ENCODE measurements around the gene APBB2. TPM values are rescaled to one million over a fixed set of nuclear protein-coding genes. Genes with fewer than 3 reads are reported as not detected.

APBB2 gene
- total RNA-seq, 2 donors from 2014 or later, result 37.3 to 75.3 TPM

GRCh38 chr4:41219421-41219950 is 5.1 kb upstream of the APBB2 start:
- no peak for DNase-seq (ENCODE audit: low spot score)
- Histone ChIP-seq H3K9me3 (no peaks in the 10 kb centered on the region), H3K4me1 (peaks cover 0 to 26% of the 10 kb centered on the region in 2 donors), H3K27ac (no peak overlapping the region), H3K27me3 (no peaks in the 10 kb centered on the region), H3K36me3 (no peaks in the 10 kb centered on the region), H3K4me3 (no peak overlapping the region)
- no peak for TF ChIP-seq CTCF (IDR thresholded peaks at IDR 0.05)

- no peak for TF ChIP-seq CTCF (IDR thresholded peaks at IDR 0.05)
- Histone ChIP-seq H3K27me3 (no peaks in the 10 kb centered on the region), H3K27ac (no peak overlapping the region), H3K4me3 (no peak overlapping the region), H3K9me3 (no peaks in the 10 kb centered on the region), H3K4me1 (peaks cover 0 to 26% of the 10 kb centered on the region in 2 donors), H3K36me3 (no peaks in the 10 kb centered on the region)
- no peak for DNase-seq (ENCODE audit: low spot score)
Observed at GRCh38 chr4:41218703-41219102, 4.4 kb upstream of the APBB2 start.

GRCh38 chr4:41217374-41217773 is 3.0 kb upstream of the APBB2 start:
- Histone ChIP-seq H3K9me3 (no peaks in the 10 kb centered on the region), H3K36me3 (no peaks in the 10 kb centered on the region), H3K4me3 (no peak overlapping the region), H3K4me1 (peaks cover 0 to 34% of the 10 kb centered on the region in 2 donors), H3K27ac (peak overlapping the region; percentile 86 to 96), H3K27me3 (no peaks in the 10 kb centered on the region)
- TF ChIP-seq CTCF (IDR thresholded peaks at IDR 0.05), result no peak
- DNase-seq (ENCODE audit: low spot score), result no peak

- Histone ChIP-seq H3K9me3 (no peaks in the 10 kb centered on the region), H3K27ac (peak overlapping the region; percentile 86 to 96), H3K4me1 (peaks cover 0 to 38% of the 10 kb centered on the region in 2 donors), H3K36me3 (no peaks in the 10 kb centered on the region), H3K4me3 (peak overlapping the region; percentile 59 to 62), H3K27me3 (no peaks in the 10 kb centered on the region)
- DNase-seq (ENCODE audit: low spot score), result no peak
- TF ChIP-seq CTCF (IDR thresholded peaks at IDR 0.05), result no peak
Observed at GRCh38 chr4:41217020-41217333, 2.6 kb upstream of the APBB2 start.

- Histone ChIP-seq H3K36me3 (no peaks in the 10 kb centered on the region), H3K27ac (peak overlapping the region; percentile 86 to 96), H3K4me3 (peak overlapping the region; percentile 59 to 62), H3K27me3 (no peaks in the 10 kb centered on the region), H3K4me1 (peaks cover 0 to 43% of the 10 kb centered on the region in 2 donors), H3K9me3 (no peaks in the 10 kb centered on the region)
- no peak for DNase-seq (ENCODE audit: low spot score)
- peak in 1 of 2 donors; percentile 57 for TF ChIP-seq CTCF (IDR thresholded peaks at IDR 0.05)
Observed at GRCh38 chr4:41216294-41217019, 2.1 kb upstream of the APBB2 start.

GRCh38 chr4:41215969-41216293 is 1.6 kb upstream of the APBB2 start:
- Histone ChIP-seq H3K36me3 (no peaks in the 10 kb centered on the region), H3K9me3 (no peaks in the 10 kb centered on the region), H3K4me1 (peaks cover 0 to 48% of the 10 kb centered on the region in 2 donors), H3K27ac (peak overlapping the region; percentile 86 to 96), H3K27me3 (no peaks in the 10 kb centered on the region), H3K4me3 (peak overlapping the region; percentile 59 to 62)
- TF ChIP-seq CTCF (IDR thresholded peaks at IDR 0.05), result no peak
- DNase-seq (ENCODE audit: low spot score), result no peak

Measured in right atrium auricular region (tissue), 2 donors.